ENCODE measurements around the gene AOX1.

- TF ChIP-seq, protein P1, sequence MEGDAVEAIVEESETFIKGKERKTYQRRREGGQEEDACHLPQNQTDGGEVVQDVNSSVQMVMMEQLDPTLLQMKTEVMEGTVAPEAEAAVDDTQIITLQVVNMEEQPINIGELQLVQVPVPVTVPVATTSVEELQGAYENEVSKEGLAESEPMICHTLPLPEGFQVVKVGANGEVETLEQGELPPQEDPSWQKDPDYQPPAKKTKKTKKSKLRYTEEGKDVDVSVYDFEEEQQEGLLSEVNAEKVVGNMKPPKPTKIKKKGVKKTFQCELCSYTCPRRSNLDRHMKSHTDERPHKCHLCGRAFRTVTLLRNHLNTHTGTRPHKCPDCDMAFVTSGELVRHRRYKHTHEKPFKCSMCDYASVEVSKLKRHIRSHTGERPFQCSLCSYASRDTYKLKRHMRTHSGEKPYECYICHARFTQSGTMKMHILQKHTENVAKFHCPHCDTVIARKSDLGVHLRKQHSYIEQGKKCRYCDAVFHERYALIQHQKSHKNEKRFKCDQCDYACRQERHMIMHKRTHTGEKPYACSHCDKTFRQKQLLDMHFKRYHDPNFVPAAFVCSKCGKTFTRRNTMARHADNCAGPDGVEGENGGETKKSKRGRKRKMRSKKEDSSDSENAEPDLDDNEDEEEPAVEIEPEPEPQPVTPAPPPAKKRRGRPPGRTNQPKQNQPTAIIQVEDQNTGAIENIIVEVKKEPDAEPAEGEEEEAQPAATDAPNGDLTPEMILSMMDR (IDR thresholded peaks at IDR 0.05), result no peak
- TF ChIP-seq ZFX (IDR thresholded peaks at IDR 0.05; ENCODE audit: borderline replicate concordance), result no peak
Measured at GRCh38 chr2:200635251-200635650, 49.4 kb downstream of the AOX1 start.
